SKM-1 treated with dmso at 0.1 percent for 144 hours (cell line): ENCODE results near the gene AIMP2.
"Not testable (repeated sequence)": the region's sequence is repeated elsewhere in the genome, so short reads cannot be mapped to it uniquely, and the experiment has no call there.

Experiments used
- DNase-seq: peaks from one replicate; lab custom pipeline; 2025; ENCODE audit not compliant: unreplicated experiment; lab: John Stamatoyannopoulos, UW

AIMP2 gene

GRCh38 chr7:6008668-6009611, at the start of gene AIMP2, which contains the start of gene PMS2:
TSS of gene AIMP2 (plus strand) at chr7:6009272. CDS start at chr7:6009364, 92 bp downstream.
TSS of gene PMS2 (minus strand) at chr7:6009049. CDS start at chr7:6009019, 30 bp downstream.
- DNase-seq = peak; percentile 98

DNA sequence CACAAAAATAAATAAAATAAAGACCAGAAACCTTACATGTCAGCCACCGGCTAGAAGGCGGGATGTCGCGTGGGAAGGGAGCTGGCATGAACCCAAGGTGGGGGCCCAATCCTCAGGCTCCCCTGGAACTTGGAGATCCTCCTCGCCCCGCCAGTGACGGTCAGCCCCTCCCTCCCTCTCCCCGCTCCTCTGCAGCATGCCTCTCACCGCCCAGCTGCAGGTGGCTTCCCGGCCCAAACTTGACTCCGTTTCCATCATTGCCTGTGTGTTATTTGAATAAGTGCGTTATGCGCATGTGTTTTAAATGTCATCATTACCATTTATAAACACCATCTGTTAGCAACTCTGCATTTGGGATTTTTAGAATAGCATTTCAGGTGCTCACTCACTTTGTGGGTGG, 45.9 kb upstream of the AIMP2 start:
- DNase-seq = not testable (repeated sequence)

DNA sequence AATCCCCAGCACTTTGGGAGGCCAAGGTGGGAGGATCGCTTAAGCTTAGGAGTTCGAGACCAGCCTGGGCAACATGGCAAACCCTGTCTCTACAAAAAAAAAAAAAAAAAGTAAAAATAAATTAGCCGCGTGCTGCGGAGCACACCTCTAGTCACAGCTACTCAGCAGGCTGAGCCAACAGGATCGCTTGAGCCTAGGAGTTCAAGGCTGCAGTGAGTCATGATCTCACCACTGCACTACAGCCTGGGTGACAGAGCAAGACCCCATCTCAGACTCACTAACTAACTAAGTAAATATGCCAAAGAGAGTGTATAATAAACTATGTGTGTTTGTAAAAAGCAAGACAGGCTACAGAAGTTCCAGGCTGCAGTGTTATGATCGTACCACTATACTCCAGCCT, 45.3 kb upstream of the AIMP2 start:
- not testable (repeated sequence) for DNase-seq

GRCh38 chr7:5970347-5970911, 38.6 kb upstream of the AIMP2 start, which contains the start of gene RSPH10B:
TSS of gene RSPH10B (minus strand) at chr7:5970689. CDS start at chr7:5967116, 3,573 bp downstream.
- not testable (repeated sequence) for DNase-seq

- DNase-seq = not testable (repeated sequence)
Observed at GRCh38 chr7:5973580-5973979, 35.5 kb upstream of the AIMP2 start.

- DNase-seq = not testable (repeated sequence)
Observed at GRCh38 chr7:5979680-5980314, 29.3 kb upstream of the AIMP2 start.

GRCh38 chr7:5987061-5987460, 22.0 kb upstream of the AIMP2 start:
- not testable (repeated sequence) for DNase-seq

DNA sequence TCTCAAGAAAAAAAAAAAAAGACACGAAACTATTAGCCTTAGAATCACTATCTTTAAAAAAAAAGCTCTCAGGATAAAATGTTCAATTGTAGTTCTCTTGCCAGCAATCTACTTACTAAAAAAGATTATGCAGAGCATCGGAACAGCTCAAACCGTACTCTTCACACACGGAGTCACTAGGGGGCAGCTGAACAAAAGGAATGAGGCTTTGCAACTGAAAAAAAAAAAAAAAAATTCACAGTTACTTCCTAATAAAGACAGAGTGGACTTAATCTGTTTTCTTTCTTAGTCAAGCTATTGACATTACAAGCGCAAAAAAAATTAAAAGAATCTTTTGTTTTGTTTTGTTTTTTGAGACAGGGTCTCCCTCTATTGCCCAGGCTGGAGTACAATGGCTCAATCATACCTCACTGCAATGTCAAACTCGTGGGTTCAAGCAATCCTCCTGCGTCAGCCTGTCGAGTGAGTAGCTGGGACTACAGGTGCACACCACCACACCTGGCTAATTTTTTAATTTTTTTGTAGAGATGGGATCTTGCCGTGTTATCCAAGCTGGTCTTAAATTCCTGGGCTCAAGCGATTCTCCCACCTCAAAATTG, 11.8 kb upstream of the AIMP2 start:
- peak; percentile 42 for DNase-seq

DNA sequence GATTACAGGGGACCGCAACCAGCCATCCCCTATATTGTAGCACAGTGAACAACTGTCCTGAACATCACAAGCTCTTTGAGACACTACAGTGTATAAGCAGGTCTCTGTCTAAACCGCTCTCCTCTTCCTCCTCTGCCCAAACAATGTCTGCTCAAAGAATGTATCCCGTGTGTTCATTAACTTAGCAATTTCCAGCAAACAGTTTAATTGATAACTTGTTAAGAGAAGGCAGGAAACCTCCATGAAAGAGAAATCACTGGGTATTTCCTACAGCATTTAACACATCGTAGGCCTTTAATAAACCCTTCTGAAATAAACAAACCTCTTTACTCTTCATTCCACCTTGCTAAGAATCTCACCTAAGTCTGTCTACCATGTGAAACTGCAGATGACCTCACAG, 1.7 kb upstream of the AIMP2 start:
- no peak for DNase-seq

GRCh38 chr7:6007835-6008590, 1.1 kb upstream of the AIMP2 start:
- DNase-seq = not testable (repeated sequence)

DNA sequence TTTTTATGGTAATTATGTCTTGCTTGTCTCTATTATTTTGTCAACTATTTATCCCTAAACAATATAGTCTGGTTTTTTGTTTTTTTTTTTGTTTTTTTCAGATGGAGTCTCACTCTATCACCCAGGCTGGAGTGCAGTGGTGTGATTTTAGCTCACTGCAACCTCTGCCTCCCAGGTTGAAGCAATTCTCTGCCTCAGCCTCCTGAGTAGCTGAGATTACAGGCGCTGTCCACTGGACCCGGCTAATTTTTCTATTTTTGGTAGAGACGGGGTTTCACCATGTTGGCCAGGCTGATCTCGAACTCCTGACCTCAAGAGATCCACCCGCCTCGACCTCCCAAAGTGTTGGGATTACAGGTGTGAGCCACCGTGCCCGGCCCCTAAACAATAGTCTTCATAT, 1.3 kb downstream of the AIMP2 start:
- DNase-seq = not testable (repeated sequence)

DNA sequence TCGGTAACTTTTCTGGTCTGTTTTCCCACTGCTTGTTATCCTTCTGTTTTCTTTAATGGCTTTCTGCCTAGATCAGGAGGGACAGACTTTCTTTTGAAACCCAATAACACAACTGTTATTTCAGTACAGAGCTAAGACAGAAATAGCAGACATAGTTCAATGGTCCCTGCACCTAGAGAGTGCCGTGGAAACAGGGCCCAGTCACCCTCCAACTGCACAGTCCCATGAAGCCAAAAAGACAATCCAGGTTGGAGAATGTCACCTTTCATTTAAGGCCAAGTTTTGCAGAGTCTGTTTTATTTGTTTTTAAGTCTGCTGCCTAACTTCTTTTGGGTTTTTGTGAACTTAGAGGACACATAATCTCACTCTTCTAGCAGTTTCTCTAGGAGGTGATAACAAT, 2.5 kb downstream of the AIMP2 start:
- DNase-seq = no peak

GRCh38 chr7:6012355-6013104, 3.5 kb downstream of the AIMP2 start:
- DNase-seq = no peak

DNA sequence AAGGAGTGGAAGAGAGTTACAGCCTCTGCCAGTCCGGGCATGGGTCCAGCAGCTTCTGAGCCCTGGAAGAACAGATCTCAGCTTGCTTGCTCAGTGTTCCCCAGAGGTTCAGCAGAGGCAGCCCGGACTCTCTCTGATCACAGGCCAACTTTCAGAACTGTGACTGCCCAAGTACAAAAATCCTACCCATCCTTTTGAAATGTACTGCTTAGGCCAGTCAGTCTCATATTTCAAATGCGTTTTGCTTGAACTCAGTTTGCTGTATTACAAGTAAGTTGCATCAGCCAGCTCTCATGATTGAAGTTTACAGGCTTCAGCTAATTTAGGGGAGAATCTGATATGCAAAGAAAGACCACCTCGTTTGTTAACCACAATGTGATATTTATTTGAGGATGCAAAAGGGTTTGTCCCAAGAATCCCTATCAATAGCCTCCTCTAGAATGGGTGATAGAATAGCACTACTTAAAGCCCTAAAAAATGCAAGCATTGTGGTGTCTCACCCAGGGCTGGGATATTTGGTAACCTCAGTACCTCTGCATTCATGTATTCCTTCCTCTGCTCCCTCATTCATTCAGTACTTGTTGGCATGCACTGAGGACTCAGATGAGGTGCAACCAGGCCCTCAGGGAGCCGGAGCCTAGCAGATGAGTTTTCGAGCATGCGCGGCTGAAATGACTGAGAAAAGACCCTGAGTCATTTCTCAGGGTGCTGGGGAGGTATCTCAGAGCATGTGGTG, 7.0 kb downstream of the AIMP2 start:
- DNase-seq = no peak

DNA sequence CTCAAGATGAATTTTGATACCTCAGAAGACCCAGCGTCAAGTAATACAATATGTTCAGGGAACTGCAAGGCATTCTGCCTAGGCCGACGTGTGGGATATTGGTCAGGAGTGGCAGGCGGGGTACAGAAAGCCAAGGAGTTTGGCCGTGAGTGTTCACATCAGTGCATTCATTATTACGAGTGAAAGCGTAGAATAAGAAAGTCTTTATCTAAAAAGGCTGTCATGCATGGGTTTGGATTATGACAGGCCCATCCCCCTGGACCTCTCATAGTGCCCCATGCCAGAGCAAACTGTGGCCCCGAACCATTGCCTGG, 7.5 kb downstream of the AIMP2 start:
- no peak for DNase-seq

DNA sequence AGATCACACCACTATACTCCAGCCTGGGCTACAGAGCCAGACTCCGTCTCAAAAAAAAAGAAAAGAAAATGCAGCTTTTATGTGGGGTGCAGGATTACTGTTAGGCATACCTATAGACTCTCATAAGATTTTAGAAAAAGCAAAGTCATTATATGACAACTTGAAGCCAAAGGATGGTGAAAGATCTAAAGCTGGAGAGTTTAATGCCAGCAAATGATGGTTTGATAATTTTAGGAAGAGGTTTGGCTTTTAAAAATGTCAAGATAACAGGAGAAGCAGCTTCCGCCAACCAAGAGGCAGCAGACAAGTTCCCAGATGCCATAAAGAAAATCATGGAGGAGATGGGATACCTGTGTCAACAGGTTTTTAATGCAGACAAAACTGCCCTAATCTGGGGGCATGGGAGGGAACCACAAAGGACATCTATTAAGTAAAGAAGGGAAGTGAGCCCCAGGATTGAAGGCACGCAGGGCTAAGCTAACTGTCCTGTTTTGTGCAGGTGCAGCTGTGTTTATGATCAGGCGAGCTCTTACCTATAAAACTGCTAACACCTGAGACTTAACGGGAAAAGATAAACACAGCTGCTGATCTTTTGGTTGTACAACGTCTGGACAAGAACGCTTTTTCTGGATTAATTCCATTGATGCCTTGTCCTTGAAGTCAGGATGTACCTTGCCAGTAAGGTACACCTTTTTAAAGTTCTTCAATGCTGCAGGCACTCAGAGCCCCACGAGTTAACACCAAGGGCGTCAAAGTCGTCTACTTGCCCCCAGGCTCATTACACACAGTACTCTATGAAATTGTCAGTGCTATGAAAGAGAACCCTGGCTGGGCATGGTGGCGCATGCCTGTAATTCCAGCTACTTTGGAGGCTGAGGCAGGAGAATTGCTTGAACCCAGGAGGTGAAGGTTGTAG, 11.6 kb downstream of the AIMP2 start:
- no peak for DNase-seq

DNA sequence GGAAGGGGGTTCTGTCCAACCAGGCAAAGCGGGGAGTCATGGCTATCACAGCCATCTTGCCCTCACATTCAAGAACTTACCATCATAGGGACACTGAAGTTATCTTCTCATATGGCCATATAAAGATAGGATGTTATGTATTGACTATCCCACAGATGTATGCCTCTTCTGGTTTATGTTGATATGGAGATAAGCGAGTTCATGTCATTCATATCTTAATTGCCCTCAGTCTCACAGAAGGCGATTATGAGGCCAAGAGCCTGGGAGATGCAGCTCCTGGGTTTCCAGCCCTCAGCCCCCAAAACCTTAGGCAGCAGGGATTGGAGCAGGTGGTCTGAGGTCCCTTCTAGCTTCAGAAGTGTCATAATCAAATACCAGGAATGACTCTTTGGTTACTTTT, 13.6 kb downstream of the AIMP2 start:
- DNase-seq = no peak

DNA sequence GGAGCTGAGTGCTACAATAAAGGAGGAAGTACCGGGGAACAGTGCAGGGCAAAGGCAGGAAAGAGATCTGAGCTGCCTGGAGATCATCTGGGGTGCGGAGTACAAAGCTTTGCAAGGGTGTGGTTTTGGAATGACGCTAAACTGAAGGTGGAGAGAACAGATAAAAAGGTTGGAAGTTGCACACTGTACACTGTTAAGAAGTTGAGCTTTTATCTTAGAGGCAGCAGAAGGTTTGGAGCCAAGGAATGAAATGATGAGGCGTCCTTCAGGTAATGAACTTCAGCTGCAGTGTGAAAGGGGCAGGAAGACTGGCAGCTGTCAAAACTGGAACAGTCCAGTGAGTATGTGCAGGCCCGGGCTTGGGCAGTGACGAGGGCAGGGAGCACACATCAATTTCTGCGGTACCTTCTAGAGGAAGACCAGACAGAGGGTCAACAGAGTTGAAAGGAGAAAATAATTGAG, 14.9 kb downstream of the AIMP2 start:
- DNase-seq = no peak
